Hindlimb muscle (tissue), 1 donor: ENCODE results near the gene AREL1. TPM values are rescaled to one million over a fixed set of nuclear protein-coding genes. Genes with fewer than 3 reads are reported as not detected.

Experiments used
- DNase-seq: peaks from one replicate; pipeline ENCODE4 v3.0.0-alpha.2; 2013
- polyA plus RNA-seq: library from polyadenylated mRNA; unstranded; fragments of 120-200 nt; gene quantifications from one replicate; pipeline ENCODE4 v1.2.1, GENCODE V29; 2013; ENCODE audit not compliant: insufficient read length

Gene AREL1
- polyA plus RNA-seq, 1 donor = 18.1 TPM

GRCh38 chr14:74697543-74697942 lies 15.3 kb downstream of the AREL1 start:
- DNase-seq = no peak

- DNase-seq = no peak
Observed at GRCh38 chr14:74697011-74697410, 15.9 kb downstream of the AREL1 start.

GRCh38 chr14:74695406-74695805 lies 17.5 kb downstream of the AREL1 start:
- no peak for DNase-seq

GRCh38 chr14:74693191-74693590 lies 19.7 kb downstream of the AREL1 start:
- DNase-seq = no peak

GRCh38 chr14:74691456-74691855 lies 21.4 kb downstream of the AREL1 start:
- no peak for DNase-seq

- DNase-seq = no peak
Observed at GRCh38 chr14:74685921-74686678, 26.8 kb downstream of the AREL1 start.

GRCh38 chr14:74685056-74685455 lies 27.8 kb downstream of the AREL1 start:
- no peak for DNase-seq

- DNase-seq = no peak
Observed at GRCh38 chr14:74684434-74684833, 28.4 kb downstream of the AREL1 start.

GRCh38 chr14:74683406-74683805 lies 29.5 kb downstream of the AREL1 start:
- DNase-seq = no peak

GRCh38 chr14:74682169-74682952 lies 30.5 kb downstream of the AREL1 start:
- DNase-seq = no peak

GRCh38 chr14:74675219-74675618 lies 37.7 kb downstream of the AREL1 start:
- DNase-seq = no peak

GRCh38 chr14:74673768-74674167 lies 39.1 kb downstream of the AREL1 start:
- no peak for DNase-seq

GRCh38 chr14:74671789-74672188 lies 41.1 kb downstream of the AREL1 start:
- no peak for DNase-seq

GRCh38 chr14:74670726-74671411 lies 42.0 kb downstream of the AREL1 start:
- no peak for DNase-seq

- no peak for DNase-seq
Observed at GRCh38 chr14:74669846-74670245, 43.0 kb downstream of the AREL1 start.

GRCh38 chr14:74669256-74669655 lies 43.6 kb downstream of the AREL1 start:
- DNase-seq = no peak

GRCh38 chr14:74667758-74668157 lies 45.1 kb downstream of the AREL1 start:
- DNase-seq = no peak

- DNase-seq = no peak
Observed at GRCh38 chr14:74664717-74665116, 48.2 kb downstream of the AREL1 start.

- DNase-seq = no peak
Observed at GRCh38 chr14:74663884-74664283, 49.0 kb downstream of the AREL1 start.

GRCh38 chr14:74661726-74662450 lies 51.0 kb downstream of the AREL1 start:
- no peak for DNase-seq

GRCh38 chr14:74660863-74661262 lies 52.0 kb downstream of the AREL1 start:
- DNase-seq = no peak

- no peak for DNase-seq
Observed at GRCh38 chr14:74660167-74660566, 52.7 kb downstream of the AREL1 start.
